Measurements from ENCODE around the gene AGAP9.
"Not testable (repeated sequence)": the region's sequence is repeated elsewhere in the genome, so short reads cannot be mapped to it uniquely, and the experiment has no call there.

The AGAP9 gene

GRCh38 chr10:47552719-47553118, 29.3 kb upstream of the AGAP9 start:
- POLR2A ChIA-PET = not testable (repeated sequence)

GRCh38 chr10:47547286-47547685, 23.8 kb upstream of the AGAP9 start:
- POLR2A ChIA-PET; H3K4me3 ChIP-seq (ENCODE audit: low read depth, low read length); DNase-seq (ENCODE audit: low read depth, low spot score); CTCF ChIA-PET: not testable (repeated sequence)

More at GRCh38 chr10:47552719-47553118, 29.3 kb upstream of the AGAP9 start:
- peak; percentile 4 for TF ChIP-seq CTCF (IDR thresholded peaks at IDR 0.05; ENCODE audit: insufficient read depth, low read length, missing control alignments)
- DNase-seq (ENCODE audit: low read depth, low spot score); CTCF ChIA-PET: not testable (repeated sequence)
- H3K4me3 ChIP-seq (ENCODE audit: low read depth, low read length) = peak overlapping the region; percentile 82

- CTCF ChIA-PET, POLR2A ChIA-PET: not testable (repeated sequence)
Observed at GRCh38 chr10:47536430-47536829, 13.0 kb upstream of the AGAP9 start.

GRCh38 chr10:47502313-47502712, 21.1 kb downstream of the AGAP9 start:
- POLR2A ChIA-PET; CTCF ChIA-PET; DNase-seq (ENCODE audit: low read depth, low spot score); H3K4me3 ChIP-seq (ENCODE audit: low read depth, low read length): not testable (repeated sequence)

More at GRCh38 chr10:47536430-47536829, 13.0 kb upstream of the AGAP9 start:
- H3K4me3 ChIP-seq (ENCODE audit: low read depth, low read length); DNase-seq (ENCODE audit: low read depth, low spot score): not testable (repeated sequence)

GRCh38 chr10:47494226-47494625, 29.2 kb downstream of the AGAP9 start:
- DNase-seq (ENCODE audit: low read depth, low spot score); H3K4me3 ChIP-seq (ENCODE audit: low read depth, low read length); CTCF ChIA-PET; POLR2A ChIA-PET: not testable (repeated sequence)

- CTCF ChIA-PET; DNase-seq (ENCODE audit: low read depth, low spot score); POLR2A ChIA-PET; H3K4me3 ChIP-seq (ENCODE audit: low read depth, low read length): not testable (repeated sequence)
Observed at GRCh38 chr10:47491600-47491999, 31.8 kb downstream of the AGAP9 start, which contains the start of gene FAM25G. FAM25G (minus strand) TSS chr10:47491700; CDS start chr10:47491674, 26 bp downstream.

- H3K4me3 ChIP-seq (ENCODE audit: low read depth, low read length); POLR2A ChIA-PET; CTCF ChIA-PET; DNase-seq (ENCODE audit: low read depth, low spot score): not testable (repeated sequence)
Observed at GRCh38 chr10:47489630-47490029, 33.8 kb downstream of the AGAP9 start.

GRCh38 chr10:47485943-47486342, 37.5 kb downstream of the AGAP9 start:
- H3K4me3 ChIP-seq (ENCODE audit: low read depth, low read length); CTCF ChIA-PET; POLR2A ChIA-PET: not testable (repeated sequence)
- peak; percentile 16 for DNase-seq (ENCODE audit: low read depth, low spot score)

- H3K4me3 ChIP-seq (ENCODE audit: low read depth, low read length); POLR2A ChIA-PET; CTCF ChIA-PET; DNase-seq (ENCODE audit: low read depth, low spot score): not testable (repeated sequence)
Observed at GRCh38 chr10:47484786-47485185, 38.7 kb downstream of the AGAP9 start.

- H3K4me3 ChIP-seq (ENCODE audit: low read depth, low read length); POLR2A ChIA-PET; DNase-seq (ENCODE audit: low read depth, low spot score); CTCF ChIA-PET: not testable (repeated sequence)
Observed at GRCh38 chr10:47483923-47484322, 39.5 kb downstream of the AGAP9 start, which contains the start of gene ANXA8. ANXA8 (minus strand) TSS chr10:47484115; CDS start chr10:47483933, 182 bp downstream.

GRCh38 chr10:47482367-47482766, 41.1 kb downstream of the AGAP9 start:
- DNase-seq (ENCODE audit: low read depth, low spot score); POLR2A ChIA-PET; H3K4me3 ChIP-seq (ENCODE audit: low read depth, low read length); CTCF ChIA-PET: not testable (repeated sequence)

GRCh38 chr10:47481768-47482181, 41.7 kb downstream of the AGAP9 start:
- POLR2A ChIA-PET; CTCF ChIA-PET; DNase-seq (ENCODE audit: low read depth, low spot score); H3K4me3 ChIP-seq (ENCODE audit: low read depth, low read length): not testable (repeated sequence)

GRCh38 chr10:47481182-47481766, 42.2 kb downstream of the AGAP9 start:
- H3K4me3 ChIP-seq (ENCODE audit: low read depth, low read length); DNase-seq (ENCODE audit: low read depth, low spot score); POLR2A ChIA-PET; CTCF ChIA-PET: not testable (repeated sequence)

- CTCF ChIA-PET; H3K4me3 ChIP-seq (ENCODE audit: low read depth, low read length); POLR2A ChIA-PET: not testable (repeated sequence)
Observed at GRCh38 chr10:47480133-47480532, 43.3 kb downstream of the AGAP9 start.

GRCh38 chr10:47478114-47478513, 45.3 kb downstream of the AGAP9 start:
- CTCF ChIA-PET; DNase-seq (ENCODE audit: low read depth, low spot score); H3K4me3 ChIP-seq (ENCODE audit: low read depth, low read length); POLR2A ChIA-PET: not testable (repeated sequence)

More at GRCh38 chr10:47480133-47480532, 43.3 kb downstream of the AGAP9 start:
- DNase-seq (ENCODE audit: low read depth, low spot score) = not testable (repeated sequence)

- CTCF ChIA-PET; H3K4me3 ChIP-seq (ENCODE audit: low read depth, low read length); POLR2A ChIA-PET; DNase-seq (ENCODE audit: low read depth, low spot score): not testable (repeated sequence)
Observed at GRCh38 chr10:47477078-47477477, 46.4 kb downstream of the AGAP9 start.

GRCh38 chr10:47475101-47475500, 48.3 kb downstream of the AGAP9 start:
- POLR2A ChIA-PET; CTCF ChIA-PET; H3K4me3 ChIP-seq (ENCODE audit: low read depth, low read length); DNase-seq (ENCODE audit: low read depth, low spot score): not testable (repeated sequence)
